Measurements from ENCODE around the gene TMOD1.

The TMOD1 gene

GRCh38 chr9:97638666-97639065 is 137.2 kb downstream of the TMOD1 start:
- DNase-seq (ENCODE audit: low read depth) = peak; percentile 28

- DNase-seq (ENCODE audit: low read depth) = no peak
Observed at GRCh38 chr9:97640325-97640724, 138.9 kb downstream of the TMOD1 start.

- DNase-seq (ENCODE audit: low read depth) = no peak
Observed at GRCh38 chr9:97645720-97646119, 144.3 kb downstream of the TMOD1 start.

- DNase-seq (ENCODE audit: low read depth) = no peak
Observed at GRCh38 chr9:97647996-97648395, 146.5 kb downstream of the TMOD1 start.
